H1 (cell line): ENCODE data around the gene ABI2. TPM values are rescaled to one million over a fixed set of nuclear protein-coding genes. Genes with fewer than 3 reads are reported as not detected.

ENCODE experiments used
- CTCF ChIA-PET: fragments of 300-600 bp; sonication (Branson Sonifier 250); formaldehyde crosslinking; loops from one replicate; lab custom pipeline; 2021; ENCODE audit not compliant: partially characterized antibody; lab: Charles Lee
- POLR2A ChIA-PET: fragments of 300-600 bp; sonication (Branson Sonifier 250); formaldehyde crosslinking; loops from one replicate; lab custom pipeline; 2021; ENCODE audit warnings: inconsistent platforms; ENCODE audit not compliant: partially characterized antibody; lab: Charles Lee
- DNase-seq, 2 experiments: peaks; one replicate each; pipeline versions ENCODE4 v3.0.0 to v3.0.0-alpha.2; 2010 to 2022; ENCODE audit warnings: low spot score in 2 of 2, low read depth in 1 of 2, mixed read lengths in 1 of 2
- FAIRE-seq: peaks from 2 replicates; lab custom pipeline; 2011; peaks lifted over from hg19 to GRCh38; lab: Jason Lieb, UNC
- H2AFZ ChIP-seq: 2 replicates; pipeline ENCODE4 v1.8.1; 2012; ENCODE audit warnings: low read length, inconsistent platforms
- H2AK5ac ChIP-seq: 2 replicates; pipeline ENCODE4 v1.6.1; 2013; ENCODE audit warnings: low read depth, low read length
- H2BK120ac ChIP-seq: replicated peaks from 2 replicates; pipeline ENCODE3; 2013; ENCODE audit warnings: low read depth, low read length, inconsistent platforms
- H2BK12ac ChIP-seq: 2 replicates; pipeline ENCODE4 v1.6.1; 2013; ENCODE audit warnings: low read depth, low read length
- H2BK15ac ChIP-seq: 2 replicates; pipeline ENCODE4 v1.6.1; 2013; ENCODE audit warnings: low read length
- H2BK20ac ChIP-seq: 2 replicates; pipeline ENCODE4 v1.6.1; 2013; ENCODE audit warnings: low read length
- H2BK5ac ChIP-seq: 2 replicates; pipeline ENCODE4 v1.6.1; 2013; ENCODE audit warnings: low read depth, low read length
- H3K14ac ChIP-seq: 2 replicates; pipeline ENCODE4 v1.6.1; 2013; ENCODE audit warnings: inconsistent platforms; ENCODE audit not compliant: insufficient read length
- H3K18ac ChIP-seq: 2 replicates; pipeline ENCODE4 v1.6.1; 2013; ENCODE audit warnings: low read length; ENCODE audit errors: extremely low read depth
- H3K23ac ChIP-seq: 2 replicates; pipeline ENCODE4 v1.6.1; 2013; ENCODE audit warnings: inconsistent platforms; ENCODE audit not compliant: insufficient read length
- H3K23me2 ChIP-seq: 2 replicates; pipeline ENCODE4 v1.6.1; 2013; ENCODE audit warnings: low read depth, low read length
- H3K27ac ChIP-seq: 2 replicates; pipeline ENCODE4 v1.6.1; 2011; ENCODE audit warnings: low read depth, low read length, inconsistent platforms
- H3K27me3 ChIP-seq, 4 experiments: replicated peaks in 1 of 4; 1 replicate in 1 of 4; 2 replicates in 3 of 4; pipeline versions ENCODE4 v1.6.1 to v1.8.1; 2011 to 2013; ENCODE audit warnings: low read length in 3 of 4, mild to moderate bottlenecking in 3 of 4, inconsistent platforms in 2 of 4, mixed read lengths in 2 of 4, moderate library complexity in 1 of 4; ENCODE audit not compliant: control insufficient read depth in 3 of 4, insufficient read depth in 3 of 4; ENCODE audit errors: extremely low read depth in 1 of 4
- H3K36me3 ChIP-seq, 4 experiments: 2 replicates each; pipeline versions ENCODE4 v1.6.1 to v1.8.1; 2011 to 2013; ENCODE audit warnings: mild to moderate bottlenecking in 4 of 4, low read length in 3 of 4, moderate library complexity in 2 of 4, control low read depth in 1 of 4, inconsistent platforms in 1 of 4; ENCODE audit not compliant: insufficient read depth in 4 of 4, control insufficient read depth in 2 of 4
- H3K4ac ChIP-seq: replicated peaks from 2 replicates; pipeline ENCODE3; 2013; ENCODE audit warnings: low read length, low read depth, mixed read lengths, inconsistent platforms; ENCODE audit not compliant: insufficient read length
- H3K4me1 ChIP-seq, 4 experiments: replicated peaks in 1 of 4; 1 replicate in 1 of 4; 2 replicates in 3 of 4; pipeline versions ENCODE4 v1.6.1 to v1.8.1; 2011 to 2013; ENCODE audit warnings: low read length in 3 of 4, inconsistent platforms in 2 of 4, mixed read lengths in 1 of 4; ENCODE audit not compliant: insufficient read depth in 4 of 4, control insufficient read depth in 3 of 4
- H3K4me2 ChIP-seq, 2 experiments: 2 replicates each; pipeline versions ENCODE4 v1.6.1 to v1.8.1; 2011 to 2013; ENCODE audit warnings: low read depth in 2 of 2, low read length in 2 of 2, control low read depth in 1 of 2, inconsistent platforms in 1 of 2, mild to moderate bottlenecking in 1 of 2; ENCODE audit not compliant: insufficient read depth in 1 of 2
- H3K4me3 ChIP-seq, 4 experiments: fragments of 200-600, 300-600 bp in 1 of 4; sonication (generic), shearing (Covaris generic), sonication (Bioruptor Twin) in 1 of 4; 2 replicates each; pipeline versions ENCODE4 v1.5.1 to v1.8.1; 2011 to 2016; ENCODE audit warnings: low read length in 4 of 4, low read depth in 3 of 4, control low read depth in 2 of 4, inconsistent platforms in 2 of 4, mild to moderate bottlenecking in 2 of 4, mixed read lengths in 1 of 4, moderate library complexity in 1 of 4; ENCODE audit not compliant: insufficient read depth in 2 of 4; ENCODE audit errors: extremely low read depth in 1 of 4
- H3K56ac ChIP-seq: replicated peaks from 2 replicates; pipeline ENCODE3; 2013; ENCODE audit warnings: low read depth, mild to moderate bottlenecking, mixed read lengths, low read length, inconsistent platforms; ENCODE audit not compliant: insufficient read length
- H3K79me1 ChIP-seq: 2 replicates; pipeline ENCODE4 v1.6.1; 2013; ENCODE audit warnings: low read depth, low read length, control low read depth
- H3K79me2 ChIP-seq, 2 experiments: 2 replicates each; pipeline versions ENCODE4 v1.6.1 to v1.8.1; 2012 to 2013; ENCODE audit warnings: low read length in 2 of 2, mild to moderate bottlenecking in 2 of 2, inconsistent platforms in 1 of 2; ENCODE audit not compliant: insufficient read depth in 2 of 2, control insufficient read depth in 1 of 2
- H3K9ac ChIP-seq, 4 experiments: replicated peaks in 1 of 4; 1 replicate in 1 of 4; 2 replicates in 3 of 4; pipeline versions ENCODE4 v1.6.1 to v1.8.1; 2011 to 2013; ENCODE audit warnings: low read depth in 3 of 4, low read length in 3 of 4, control low read depth in 2 of 4, mild to moderate bottlenecking in 2 of 4, moderate library complexity in 2 of 4, inconsistent platforms in 1 of 4; ENCODE audit errors: extremely low read depth in 1 of 4
- H3K9me3 ChIP-seq, 2 experiments: 2 replicates each; pipeline versions ENCODE4 v1.6.1 to v1.8.1; 2012 to 2013; ENCODE audit warnings: mild to moderate bottlenecking in 2 of 2, moderate library complexity in 2 of 2, control low read depth in 1 of 2, inconsistent platforms in 1 of 2, low read depth in 1 of 2, low read length in 1 of 2, mixed read lengths in 1 of 2; ENCODE audit not compliant: insufficient read depth in 2 of 2
- H4K20me1 ChIP-seq, 2 experiments: replicated peaks in 1 of 2; 2 replicates each; pipeline versions ENCODE3 to v1.8.1; 2011 to 2013; ENCODE audit warnings: inconsistent platforms in 2 of 2, low read length in 2 of 2, mild to moderate bottlenecking in 1 of 2; ENCODE audit not compliant: insufficient read depth in 2 of 2, control insufficient read depth in 1 of 2
- H4K5ac ChIP-seq: 2 replicates; pipeline ENCODE4 v1.6.1; 2013; ENCODE audit warnings: low read length, low read depth, mixed read lengths, inconsistent platforms; ENCODE audit not compliant: insufficient read length
- H4K8ac ChIP-seq: 2 replicates; pipeline ENCODE4 v1.8.0; 2013; ENCODE audit warnings: mild to moderate bottlenecking, moderate library complexity, low read length, inconsistent platforms; ENCODE audit not compliant: insufficient read depth; ENCODE audit errors: extremely low read depth
- H4K91ac ChIP-seq: replicated peaks from 2 replicates; pipeline ENCODE3; 2013; ENCODE audit warnings: low read length, mixed read lengths, inconsistent platforms; ENCODE audit not compliant: insufficient read length
- RBBP5 ChIP-seq: IDR thresholded peaks from 2 replicates; pipeline ENCODE4 v1.7.1; 2012; ENCODE audit warnings: low read depth, mild to moderate bottlenecking, inconsistent platforms, low read length, moderate library complexity, borderline replicate concordance
- polyA plus RNA-seq, 7 experiments: library from polyadenylated mRNA; depleted of rRNA in 3 of 7; stranded (reverse) in 5 of 7; unstranded in 2 of 7; fragments of >200 nt in 5 of 7; fragments of 200-250 nt in 2 of 7; gene quantifications; 1 replicate in 5 of 7; 2 replicates in 1 of 7; 4 replicates in 1 of 7; pipeline versions ENCODE4 v1.2.1 to v1.2.3, GENCODE V29; 2011 to 2013; ENCODE audit warnings: missing spikeins in 2 of 7, mixed read lengths in 2 of 7
- total RNA-seq: library from RNA; stranded (reverse); fragmentation: NEBNext Ultra II Directional; extraction: Animal tissue kit (Norgen Biotek cat#: 25700); gene quantifications from 2 replicates; pipeline ENCODE4 v1.2.1, GENCODE V29; 2021

Gene ABI2
- total and polyA plus RNA-seq, 2 of the 8 experiments (the other 6 are each of a cell fraction or from before 2014, with no cell fraction given), result 62.3 to 118 TPM

DNA sequence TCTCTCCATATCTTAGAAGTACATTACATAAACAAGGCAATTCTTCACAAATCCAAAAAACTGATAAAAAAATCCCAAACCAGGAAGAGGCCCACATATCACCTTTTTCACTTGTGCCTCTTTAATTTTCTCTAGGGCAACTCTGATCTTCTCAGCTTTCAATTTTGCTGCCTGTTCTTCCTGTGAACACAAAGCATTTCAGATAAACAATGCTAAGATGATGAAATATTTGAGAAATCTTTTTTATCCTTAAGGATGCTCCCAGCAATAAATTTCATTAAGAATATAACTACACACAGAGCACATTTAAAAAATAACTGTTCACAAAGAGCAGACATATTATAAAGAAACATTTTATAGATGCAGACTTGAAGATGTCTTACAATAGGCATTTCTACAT is 133.6 kb downstream of the ABI2 start:
- Histone ChIP-seq H3K4me2 (no peak overlapping the region), H4K91ac (no peak overlapping the region), H2BK120ac (no peak overlapping the region), H4K20me1 (no peaks in the 10 kb centered on the region), H3K14ac (no peak overlapping the region), H3K79me1 (no peaks in the 10 kb centered on the region), H3K23ac (no peak overlapping the region), H3K27ac (no peak overlapping the region), H3K9me3 (no peaks in the 10 kb centered on the region), H3K36me3 (peaks cover 0 to 11% (median 7%) of the 10 kb centered on the region in 4 experiments; a peak in 5 of 8 replicates), H3K23me2 (no peaks in the 10 kb centered on the region), H3K4ac (no peak overlapping the region), H3K27me3 (peaks cover 0 to 1% (median 0%) of the 10 kb centered on the region in 4 experiments; a peak in 1 of 7 replicates), H3K9ac (no peak overlapping the region), H3K79me2 (no peaks in the 10 kb centered on the region), H2AFZ (no peak overlapping the region), H3K4me1 (no peaks in the 10 kb centered on the region), H2BK15ac (no peak overlapping the region), H4K8ac (no peak overlapping the region), H2BK12ac (no peak overlapping the region), H3K18ac (no peak overlapping the region), H2AK5ac (no peak overlapping the region), H3K4me3 (no peak overlapping the region), H3K56ac (no peak overlapping the region), H4K5ac (no peak overlapping the region), H2BK20ac (no peak overlapping the region), H2BK5ac (no peak overlapping the region)
- ChIA-PET CTCF (interaction anchor here (1.5 kb wide), 1 partner anchor 354 kb away, joined by 3 read pairs; no protein-coding TSS in a partner anchor), POLR2A (no interaction called here)
- TF ChIP-seq RBBP5, result no peak
- FAIRE-seq (no peak), DNase-seq (no peak)
